Upper lobe of left lung (tissue), 6 donors: ENCODE data around the gene DCST1. TPM values are rescaled to one million over a fixed set of nuclear protein-coding genes. Genes with fewer than 3 reads are reported as not detected.
A peak's percentile ranks its signal among the peaks of the same experiment; 100 is the strongest.

Source experiments
- ATAC-seq, 2 donors: fragments of 200-7000 bp; cut with Tn5 transposase; one replicate each; pipeline ENCODE4 v1.9.1; 2022; ENCODE audit warnings: mild to moderate bottlenecking in 2 of 2, moderate library complexity in 2 of 2; ENCODE audit not compliant: low FRiP score in 2 of 2
- DNase-seq, 2 donors: peaks; one replicate each; pipeline ENCODE4 v3.0.0-alpha.2; 2019 to 2020
- H3K27ac ChIP-seq, 4 donors: fragments of 200-600 bp; sonication (generic); one replicate each; pipeline ENCODE4 v1.5.1; 2016 to 2019
- H3K27me3 ChIP-seq, 4 donors: fragments of 200-600 bp; sonication (generic); one replicate each; pipeline ENCODE4 v1.5.1; 2017 to 2019
- H3K36me3 ChIP-seq, 4 donors: fragments of 200-600 bp; sonication (generic); one replicate each; pipeline ENCODE4 v1.5.1; 2016 to 2019
- H3K4me1 ChIP-seq, 4 donors: fragments of 200-600 bp; sonication (generic); one replicate each; pipeline ENCODE4 v1.5.1; 2018 to 2019
- H3K4me3 ChIP-seq, 4 donors: fragments of 200-600 bp; sonication (generic); one replicate each; pipeline ENCODE4 v1.5.1; 2017 to 2019; ENCODE audit warnings: mild to moderate bottlenecking in 2 of 4, moderate library complexity in 1 of 4
- H3K9me3 ChIP-seq, 4 donors: fragments of 200-600 bp; sonication (generic); one replicate each; pipeline ENCODE4 v1.5.1; 2018 to 2019
- EP300 ChIP-seq, 4 donors: sonication (generic); formaldehyde crosslinking; IDR thresholded peaks; one replicate each; pipeline ENCODE4 v1.5.1; 2017; ENCODE audit warnings: antibody characterized with exemption in 4 of 4, control low read depth in 2 of 4
- POLR2A ChIP-seq, 4 donors: fragments of 450-650 bp; IDR thresholded peaks; one replicate each; pipeline ENCODE4 v1.5.1; 2016 to 2017; ENCODE audit warnings: antibody characterized with exemption in 4 of 4, mild to moderate bottlenecking in 2 of 4
- POLR2AphosphoS5 ChIP-seq, 2 donors: sonication (generic); formaldehyde crosslinking; IDR thresholded peaks; one replicate each; pipeline ENCODE4 v1.5.1; 2017; ENCODE audit warnings: antibody characterized with exemption in 2 of 2
- WGBS, 2 donors: methylation state at CpG; one replicate each; pipeline ENCODE4 v1.1.5; 2017 to 2018; 5-methylcytosine and 5-hydroxymethylcytosine counted together
- total RNA-seq, 6 donors: library from RNA; depleted of rRNA in 4 of 6; stranded (reverse); fragments of >200 nt in 4 of 6; gene quantifications; one replicate each; pipeline versions ENCODE4 v1.1.0 to v1.2.1, GENCODE V29; 2016 to 2021
- TF ChIP-seq, protein P1 (sequence below), 6 experiments: fragments of 450-650 bp in 4 of 6; fragments of 200-600 bp in 2 of 6; sonication (generic) in 2 of 6; IDR thresholded peaks; one replicate each; pipeline ENCODE4 v1.5.1; 2016 to 2019; ENCODE audit warnings: antibody characterized with exemption in 6 of 6
- donor health status: DM: no; HTN: no; CAD: no; lungs with moderate emphysema.
- donor health status: DM: no; HTN: yes; CAD: no; lungs with severe emphysema.

Gene DCST1
- total RNA-seq, 6 donors from 2014 or later = 0.89 TPM; not detected in 5

DNA sequence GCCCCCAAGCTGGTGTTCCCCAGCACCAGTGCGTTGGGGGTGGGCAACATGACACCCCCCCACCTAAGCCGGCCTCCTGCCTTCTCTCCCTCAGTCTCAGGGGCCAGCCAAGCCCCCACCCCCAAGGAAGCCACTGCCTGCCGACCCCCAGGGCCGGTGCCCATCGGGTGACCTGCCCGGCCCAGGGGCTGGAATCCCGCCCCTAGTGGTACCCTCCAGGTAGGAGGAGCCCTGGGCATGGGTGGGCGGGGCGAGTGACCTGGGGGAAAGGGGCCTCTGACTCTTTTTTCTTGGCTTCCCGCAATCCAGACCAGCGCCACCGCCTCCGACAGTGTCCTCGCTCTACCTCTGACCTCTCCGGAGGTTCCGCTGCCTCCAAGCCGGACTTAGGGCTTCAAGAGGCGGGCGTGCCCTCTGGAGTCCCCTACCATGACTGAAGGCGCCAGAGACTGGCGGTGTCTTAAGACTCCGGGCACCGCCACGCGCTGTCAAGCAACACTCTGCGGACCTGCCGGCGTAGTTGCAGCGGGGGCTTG, 28.6 kb downstream of the DCST1 start:
- Histone ChIP-seq H3K27ac (no peak overlapping the region), H3K27me3 (no peaks in the 10 kb centered on the region), H3K4me1 (peaks cover 24 to 36% (median 32%) of the 10 kb centered on the region in 4 donors), H3K9me3 (no peaks in the 10 kb centered on the region), H3K4me3 (peak overlapping the region in 1 of 4 donors; percentile 73), H3K36me3 (peaks cover 13 to 51% (median 36%) of the 10 kb centered on the region in 4 donors)
- DNase-seq (peak in 1 of 2 donors; percentile 73), ATAC-seq (no peak)
- no peak for TF ChIP-seq POLR2AphosphoS5 (IDR thresholded peaks at IDR 0.05)
- no peak for TF ChIP-seq POLR2A (IDR thresholded peaks at IDR 0.05)
- TF ChIP-seq, protein P1, sequence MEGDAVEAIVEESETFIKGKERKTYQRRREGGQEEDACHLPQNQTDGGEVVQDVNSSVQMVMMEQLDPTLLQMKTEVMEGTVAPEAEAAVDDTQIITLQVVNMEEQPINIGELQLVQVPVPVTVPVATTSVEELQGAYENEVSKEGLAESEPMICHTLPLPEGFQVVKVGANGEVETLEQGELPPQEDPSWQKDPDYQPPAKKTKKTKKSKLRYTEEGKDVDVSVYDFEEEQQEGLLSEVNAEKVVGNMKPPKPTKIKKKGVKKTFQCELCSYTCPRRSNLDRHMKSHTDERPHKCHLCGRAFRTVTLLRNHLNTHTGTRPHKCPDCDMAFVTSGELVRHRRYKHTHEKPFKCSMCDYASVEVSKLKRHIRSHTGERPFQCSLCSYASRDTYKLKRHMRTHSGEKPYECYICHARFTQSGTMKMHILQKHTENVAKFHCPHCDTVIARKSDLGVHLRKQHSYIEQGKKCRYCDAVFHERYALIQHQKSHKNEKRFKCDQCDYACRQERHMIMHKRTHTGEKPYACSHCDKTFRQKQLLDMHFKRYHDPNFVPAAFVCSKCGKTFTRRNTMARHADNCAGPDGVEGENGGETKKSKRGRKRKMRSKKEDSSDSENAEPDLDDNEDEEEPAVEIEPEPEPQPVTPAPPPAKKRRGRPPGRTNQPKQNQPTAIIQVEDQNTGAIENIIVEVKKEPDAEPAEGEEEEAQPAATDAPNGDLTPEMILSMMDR (IDR thresholded peaks at IDR 0.05) = no peak
- TF ChIP-seq EP300 (IDR thresholded peaks at IDR 0.05) = no peak
- WGBS, 2 donors = 73 to 82% methylated on average over 20 to 24 of the region's 29 CpGs

DNA sequence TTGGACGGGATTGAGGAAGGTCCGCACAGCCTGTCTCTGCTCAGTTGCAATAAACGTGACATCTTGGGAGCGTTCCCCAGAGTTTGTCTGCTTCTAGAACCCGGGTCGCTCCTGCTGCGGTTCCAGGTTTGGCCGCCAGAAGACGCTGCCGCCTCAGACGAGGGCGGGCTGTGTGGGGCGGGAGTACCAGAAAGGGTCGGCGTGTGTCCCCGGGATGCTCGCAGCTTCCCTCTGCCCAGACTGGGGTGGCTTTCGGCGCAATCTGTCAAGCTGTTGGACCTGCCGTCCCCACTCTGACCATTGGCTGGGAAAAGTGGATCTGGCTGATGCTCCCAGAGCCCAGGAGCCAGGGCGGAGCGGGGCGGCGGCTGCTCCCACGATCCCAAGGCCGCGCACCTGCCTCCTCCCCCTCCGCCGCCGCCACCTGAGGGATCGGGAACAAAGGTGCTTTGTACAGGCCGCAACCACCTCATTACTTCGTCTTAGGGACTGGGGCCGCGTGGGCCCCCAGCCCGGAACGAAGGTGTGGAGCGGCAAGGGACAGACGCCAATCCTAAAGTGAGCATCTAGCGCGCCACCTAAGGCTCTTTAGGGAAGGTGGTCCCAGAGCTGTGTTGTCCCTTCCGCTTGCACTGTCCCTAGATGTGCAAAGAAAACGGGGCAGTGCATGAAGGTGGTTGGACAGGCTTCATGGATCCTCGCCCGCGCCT, 29.2 kb downstream of the DCST1 start:
- DNase-seq (peak; percentile 64 to 94), ATAC-seq (peak; percentile 57 to 78)
- 14 to 21% methylated on average over 6 to 39 of the region's 46 CpGs for WGBS, 2 donors
- Histone ChIP-seq H3K27me3 (no peaks in the 10 kb centered on the region), H3K27ac (peak overlapping the region in 2 of 4 donors; percentile 85 to 91), H3K36me3 (peaks cover 10 to 47% (median 30%) of the 10 kb centered on the region in 4 donors), H3K4me3 (peak overlapping the region; percentile 18 to 83 (median 73)), H3K9me3 (no peaks in the 10 kb centered on the region), H3K4me1 (peaks cover 24 to 36% (median 32%) of the 10 kb centered on the region in 4 donors)
- TF ChIP-seq POLR2AphosphoS5 (IDR thresholded peaks at IDR 0.05) = no peak
- TF ChIP-seq, protein P1 (IDR thresholded peaks at IDR 0.05) = peak; percentile 52 to 78 (median 72)

DNA sequence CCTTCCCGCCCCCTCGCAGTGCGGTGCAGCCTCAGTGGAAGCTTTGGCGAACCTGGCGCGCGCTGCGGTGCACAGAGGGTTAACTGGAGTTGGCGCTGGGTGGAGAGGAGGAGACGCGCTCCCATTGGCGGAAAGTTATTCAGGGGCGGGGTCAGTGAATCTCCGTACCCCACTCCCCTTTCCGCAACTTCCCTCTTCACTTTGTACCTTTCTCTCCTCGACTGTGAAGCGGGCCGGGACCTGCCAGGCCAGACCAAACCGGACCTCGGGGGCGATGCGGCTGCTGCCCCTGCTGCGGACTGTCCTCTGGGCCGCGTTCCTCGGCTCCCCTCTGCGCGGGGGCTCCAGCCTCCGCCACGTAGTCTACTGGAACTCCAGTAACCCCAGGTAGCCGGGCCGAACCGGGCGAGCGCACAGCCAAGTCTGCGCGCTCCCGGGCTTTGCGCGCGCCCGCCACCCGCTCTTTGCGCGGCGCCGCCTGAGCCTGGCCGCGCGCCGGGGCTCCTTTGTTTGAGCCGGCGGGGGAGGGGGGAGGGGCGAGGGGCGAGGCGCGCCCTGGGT, 30.0 kb downstream of the DCST1 start, which contains the start of gene EFNA4:
TSS of gene EFNA4 (plus strand) at position 191 of the 561 bp plus-strand sequence. CDS start at position 275, 84 bp downstream.
- peak within 1 kb of the TSS; percentile 71 to 91 (median 84) for H3K27ac ChIP-seq
- TF ChIP-seq EP300 (IDR thresholded peaks at IDR 0.05) (no peak), POLR2A (IDR thresholded peaks at IDR 0.05) (peak in 1 of 4 donors; percentile 69), POLR2AphosphoS5 (IDR thresholded peaks at IDR 0.05) (peak; percentile 37 to 68)
- TF ChIP-seq, protein P1 (IDR thresholded peaks at IDR 0.05) = peak in 1 of 6 experiments; percentile 14
- 0 to 1% methylated on average over 34 to 40 of the region's 57 CpGs for WGBS, 2 donors

DNA sequence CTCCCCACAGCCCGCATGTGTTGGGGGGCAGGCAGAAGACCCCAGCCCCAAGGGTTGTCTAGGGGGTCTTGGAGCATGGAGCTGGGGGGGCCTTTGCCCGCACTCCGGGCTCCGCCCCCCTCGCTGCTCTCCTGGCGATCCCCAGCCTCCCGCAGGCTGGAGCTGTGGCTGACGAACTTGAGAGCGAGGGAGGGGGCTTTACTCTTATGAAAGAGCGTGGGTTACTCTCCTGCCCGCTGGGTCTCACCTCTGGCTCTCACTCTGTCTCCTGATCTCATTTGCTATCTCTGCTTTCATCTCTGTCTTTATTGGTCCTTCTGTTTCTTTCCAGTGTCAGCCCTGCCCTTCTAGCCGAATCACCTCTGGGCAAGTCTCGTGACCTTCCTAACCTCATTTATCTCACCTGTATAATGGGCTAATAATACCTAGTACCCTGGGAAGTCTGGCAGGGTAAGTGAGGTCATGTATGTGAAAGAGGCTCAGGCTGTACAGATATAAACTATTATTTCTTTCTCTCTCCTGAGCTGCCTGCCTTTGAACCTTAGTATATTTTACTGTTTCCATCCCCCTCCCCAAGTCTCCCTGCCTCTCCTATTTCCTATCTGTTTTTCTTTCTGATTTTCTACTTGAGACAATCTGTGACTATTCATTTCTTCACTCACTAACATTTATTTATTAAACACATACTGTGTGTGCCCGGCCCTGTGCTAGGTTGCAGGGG, 30.6 kb downstream of the DCST1 start:
- TF ChIP-seq EP300 (IDR thresholded peaks at IDR 0.05) (no peak), POLR2A (IDR thresholded peaks at IDR 0.05) (no peak), POLR2AphosphoS5 (IDR thresholded peaks at IDR 0.05) (no peak)
- TF ChIP-seq, protein P1 (IDR thresholded peaks at IDR 0.05) = no peak
- Histone ChIP-seq H3K9me3 (no peaks in the 10 kb centered on the region), H3K4me3 (peak overlapping the region; percentile 73 to 83 (median 78)), H3K27ac (peak overlapping the region; percentile 71 to 91 (median 84)), H3K27me3 (no peaks in the 10 kb centered on the region), H3K4me1 (peaks cover 24 to 36% (median 32%) of the 10 kb centered on the region in 4 donors), H3K36me3 (peaks cover 0 to 33% (median 20%) of the 10 kb centered on the region in 4 donors)
- WGBS, 2 donors = 14 to 16% methylated on average over 11 of the region's 14 CpGs
- peak in 1 of 2 donors; percentile 40 for ATAC-seq
- no peak for DNase-seq

More for the DNA sequence above, 30.0 kb downstream of the DCST1 start, which contains the start of gene EFNA4:
- Histone ChIP-seq H3K4me1 (peaks cover 24 to 36% (median 32%) of the 10 kb centered on the region in 4 donors), H3K9me3 (no peaks in the 10 kb centered on the region), H3K27me3 (no peaks in the 10 kb centered on the region), H3K4me3 (peak within 1 kb of the TSS; percentile 73 to 83 (median 78)), H3K36me3 (peaks cover 4 to 39% (median 22%) of the 10 kb centered on the region in 4 donors)
- ATAC-seq (peak; percentile 92 to 95), DNase-seq (peak; percentile 91 to 93)
